ENCODE results near the gene TAF1.

DNA sequence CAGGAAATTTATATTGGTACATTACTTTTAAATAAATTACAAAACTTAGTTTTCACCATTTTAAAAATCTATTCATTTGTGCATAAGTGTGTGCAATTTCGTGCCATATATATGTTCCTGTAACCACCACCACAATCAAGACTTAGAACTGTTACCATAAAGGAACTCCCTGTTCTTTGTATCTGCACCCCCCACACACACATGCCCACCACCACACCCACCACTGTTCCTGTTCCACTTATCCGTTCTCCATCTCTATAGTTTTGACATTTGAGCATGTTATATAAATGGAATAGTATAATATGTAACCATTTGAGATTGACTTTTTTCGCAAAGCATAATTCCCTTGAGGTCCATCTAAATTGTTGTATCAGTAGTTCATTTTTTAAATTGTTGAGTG, 73.7 kb downstream of the TAF1 start:
- TF ChIP-seq, protein P1, sequence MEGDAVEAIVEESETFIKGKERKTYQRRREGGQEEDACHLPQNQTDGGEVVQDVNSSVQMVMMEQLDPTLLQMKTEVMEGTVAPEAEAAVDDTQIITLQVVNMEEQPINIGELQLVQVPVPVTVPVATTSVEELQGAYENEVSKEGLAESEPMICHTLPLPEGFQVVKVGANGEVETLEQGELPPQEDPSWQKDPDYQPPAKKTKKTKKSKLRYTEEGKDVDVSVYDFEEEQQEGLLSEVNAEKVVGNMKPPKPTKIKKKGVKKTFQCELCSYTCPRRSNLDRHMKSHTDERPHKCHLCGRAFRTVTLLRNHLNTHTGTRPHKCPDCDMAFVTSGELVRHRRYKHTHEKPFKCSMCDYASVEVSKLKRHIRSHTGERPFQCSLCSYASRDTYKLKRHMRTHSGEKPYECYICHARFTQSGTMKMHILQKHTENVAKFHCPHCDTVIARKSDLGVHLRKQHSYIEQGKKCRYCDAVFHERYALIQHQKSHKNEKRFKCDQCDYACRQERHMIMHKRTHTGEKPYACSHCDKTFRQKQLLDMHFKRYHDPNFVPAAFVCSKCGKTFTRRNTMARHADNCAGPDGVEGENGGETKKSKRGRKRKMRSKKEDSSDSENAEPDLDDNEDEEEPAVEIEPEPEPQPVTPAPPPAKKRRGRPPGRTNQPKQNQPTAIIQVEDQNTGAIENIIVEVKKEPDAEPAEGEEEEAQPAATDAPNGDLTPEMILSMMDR (conservative IDR thresholded peaks at IDR 0.05 in 1 of 2, IDR thresholded peaks at IDR 0.05 in 1 of 2; ENCODE audit: extremely low read depth in 1 of 2, insufficient read depth in 1 of 2, low read depth in 1 of 2, low read length in 2 of 2), result no peak
- no peak for TF ChIP-seq EZH2 (IDR thresholded peaks at IDR 0.05; ENCODE audit: borderline replicate concordance, low read length)
